DMS79 (cell line): ENCODE measurements around the gene TOX4.
A peak's percentile ranks its signal among the peaks of the same experiment; 100 is the strongest.
"Not testable (repeated sequence)": the region's sequence is repeated elsewhere in the genome, so short reads cannot be mapped to it uniquely, and the experiment has no call there.

Experiments used
- DNase-seq: peaks from one replicate; lab custom pipeline; 2025; lab: John Stamatoyannopoulos, UW

TOX4 gene

GRCh38 chr14:21476925-21477681 lies at the start of gene TOX4, which contains the start of gene RAB2B:
Gene TOX4 (plus strand): TSS chr14:21477195. CDS start chr14:21477279, 84 bp downstream.
Gene RAB2B (minus strand): TSS chr14:21476959. CDS start chr14:21476872, 87 bp downstream.
- peak; percentile 100 for DNase-seq

GRCh38 chr14:21428930-21429329 lies 48.1 kb upstream of the TOX4 start:
- DNase-seq: peak; percentile 94

- no peak for DNase-seq
Observed at GRCh38 chr14:21431126-21431525, 45.9 kb upstream of the TOX4 start.

GRCh38 chr14:21436567-21437062 lies 40.4 kb upstream of the TOX4 start:
- DNase-seq: no peak

GRCh38 chr14:21437063-21437901 lies 39.7 kb upstream of the TOX4 start:
- peak; percentile 98 for DNase-seq

- no peak for DNase-seq
Observed at GRCh38 chr14:21440859-21441258, 36.1 kb upstream of the TOX4 start.

GRCh38 chr14:21442657-21443056 lies 34.3 kb upstream of the TOX4 start:
- not testable (repeated sequence) for DNase-seq

- no peak for DNase-seq
Observed at GRCh38 chr14:21449899-21450216, 27.1 kb upstream of the TOX4 start.

GRCh38 chr14:21454843-21455544 lies 22.0 kb upstream of the TOX4 start:
- DNase-seq: no peak

- DNase-seq: no peak
Observed at GRCh38 chr14:21455592-21455911, 21.4 kb upstream of the TOX4 start.

- DNase-seq: peak; percentile 100
Observed at GRCh38 chr14:21455912-21456667, 20.9 kb upstream of the TOX4 start, which contains the start of gene CHD8. Gene CHD8 (minus strand): TSS chr14:21456123. CDS start chr14:21431643, 24,480 bp downstream.

GRCh38 chr14:21467616-21468015 lies 9.4 kb upstream of the TOX4 start:
- no peak for DNase-seq

GRCh38 chr14:21475767-21476522 lies 1.1 kb upstream of the TOX4 start:
- no peak for DNase-seq

- DNase-seq: no peak
Observed at GRCh38 chr14:21476523-21476924, 471 bp upstream of the TOX4 start.

- no peak for DNase-seq
Observed at GRCh38 chr14:21486640-21487087, 9.7 kb downstream of the TOX4 start.

- no peak for DNase-seq
Observed at GRCh38 chr14:21494902-21495762, 18.1 kb downstream of the TOX4 start.

GRCh38 chr14:21496453-21496852 lies 19.5 kb downstream of the TOX4 start:
- no peak for DNase-seq

GRCh38 chr14:21498540-21499526 lies 21.8 kb downstream of the TOX4 start:
- no peak for DNase-seq

- no peak for DNase-seq
Observed at GRCh38 chr14:21501568-21501967, 24.6 kb downstream of the TOX4 start.
